Measurements from ENCODE around the gene ABHD12.

The ABHD12 gene

DNA sequence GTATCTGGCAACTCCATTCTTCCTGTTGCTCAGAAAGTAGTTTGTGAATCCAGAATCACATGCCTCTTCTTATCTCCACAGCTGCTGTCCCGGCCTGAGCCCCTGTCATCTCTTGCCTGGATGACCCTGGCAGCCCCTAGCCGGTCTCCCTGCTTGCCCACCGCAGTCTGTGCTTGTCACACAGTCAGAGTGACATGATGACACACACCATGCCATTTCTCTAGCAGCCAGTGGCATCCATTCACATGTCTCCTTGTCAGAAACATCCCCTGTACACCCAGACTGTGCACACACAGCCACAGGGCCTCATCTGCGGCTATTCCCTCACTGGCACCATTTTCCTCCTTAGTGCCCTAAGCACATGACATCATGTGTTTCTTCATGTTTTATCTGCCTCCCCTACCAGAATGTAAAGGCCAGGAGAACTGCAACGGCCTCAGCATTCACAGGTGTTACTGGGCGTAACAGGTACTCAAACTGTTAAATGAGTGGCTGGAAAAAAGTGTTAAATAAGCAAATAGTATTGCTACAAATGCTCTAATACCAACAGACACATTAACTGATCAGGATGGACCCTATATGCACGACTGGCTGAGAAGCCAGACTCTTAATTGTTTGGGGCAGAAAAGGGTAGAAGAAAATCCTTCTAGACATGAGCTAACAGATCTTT lies 9.6 kb downstream of the ABHD12 start:
- DNase-seq, result no peak

DNA sequence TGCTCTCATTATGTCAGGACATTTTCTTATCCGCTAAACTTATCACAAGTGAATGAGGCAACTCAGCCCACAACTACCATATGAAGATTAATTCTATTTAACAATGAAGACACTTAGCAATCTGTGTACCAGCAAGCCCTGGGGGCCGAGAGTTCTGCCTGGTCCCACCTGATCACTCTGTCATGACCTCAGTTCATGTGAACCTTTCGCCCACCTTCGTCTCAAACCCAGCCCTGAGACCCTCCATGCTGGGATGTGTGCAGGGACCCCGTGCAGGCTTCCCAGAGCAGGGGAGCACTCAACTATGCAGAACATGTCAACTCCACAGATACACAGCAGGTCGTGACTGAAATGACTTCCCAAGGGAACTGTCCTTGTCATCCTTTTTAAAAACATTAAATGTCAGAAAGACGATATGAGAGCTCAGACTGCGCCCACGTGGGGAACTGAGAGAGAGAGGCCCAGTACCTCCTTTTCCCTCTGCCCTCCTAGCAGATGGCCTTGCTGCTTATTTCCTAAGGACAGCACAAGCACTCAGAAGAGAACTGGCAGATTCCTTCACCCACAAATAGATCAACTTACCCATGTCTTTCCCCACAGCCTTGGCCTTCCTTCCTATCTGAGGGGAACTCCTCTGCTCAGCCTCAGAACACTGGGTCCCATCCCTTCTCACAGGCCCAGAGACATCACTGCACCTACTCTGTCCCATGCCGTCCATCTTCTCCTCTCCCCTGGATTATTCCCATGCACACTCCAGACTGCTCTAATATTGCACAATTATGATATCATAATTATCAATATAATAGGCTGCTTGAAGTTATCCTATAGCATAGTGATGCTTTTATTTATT lies 11.5 kb downstream of the ABHD12 start:
- no peak for DNase-seq

DNA sequence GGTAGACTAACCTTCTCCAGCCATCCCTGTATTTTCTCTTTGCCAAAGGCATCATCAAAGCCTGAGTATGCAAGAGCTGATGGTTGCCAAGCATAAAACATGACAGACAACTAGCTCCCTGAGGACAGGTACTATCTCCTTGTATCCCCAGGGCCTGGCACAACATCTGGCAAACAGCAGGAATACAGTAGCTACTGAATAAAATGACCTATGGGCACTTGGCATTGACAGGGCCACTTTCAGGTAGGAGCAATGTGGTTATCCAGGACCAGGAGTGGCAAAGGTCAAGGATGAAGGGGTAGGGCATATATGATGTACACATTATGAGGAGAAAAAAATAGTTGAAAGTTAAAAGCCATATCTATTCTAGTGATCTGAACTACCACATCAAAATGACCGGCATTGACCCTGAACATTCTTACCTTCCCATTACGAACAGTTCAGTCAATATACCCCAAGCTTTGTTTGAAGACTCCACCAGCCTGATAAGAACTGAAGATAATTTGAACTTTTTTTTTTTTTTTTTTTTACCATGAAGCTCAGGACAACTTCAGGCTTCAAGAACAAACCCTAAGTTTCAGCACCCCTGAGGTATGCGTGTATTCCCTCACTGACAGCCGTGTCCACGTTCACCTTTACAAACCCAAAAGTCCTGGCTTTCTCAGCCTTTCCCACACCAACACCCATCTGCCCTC lies 12.3 kb downstream of the ABHD12 start:
- no peak for DNase-seq

DNA sequence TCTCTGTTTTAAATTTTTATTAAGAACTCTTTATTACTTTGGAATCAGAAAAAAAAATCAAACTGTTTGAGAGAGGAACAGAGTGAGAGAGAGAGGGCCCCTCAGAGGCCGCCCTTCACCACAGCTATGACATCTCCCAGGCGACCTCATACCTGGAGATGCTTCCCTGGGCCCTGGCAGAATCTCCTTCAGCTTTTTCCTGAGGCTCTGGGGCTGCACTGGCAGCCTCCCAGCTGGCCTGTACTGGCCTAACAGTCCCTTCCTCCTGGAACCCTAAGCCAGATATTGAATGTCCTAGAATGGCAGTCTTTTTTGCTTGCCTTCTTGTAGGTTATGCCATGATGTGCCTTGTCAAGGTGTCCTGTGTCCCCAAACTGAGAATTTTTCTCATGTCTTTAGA lies 13.7 kb downstream of the ABHD12 start:
- DNase-seq, result no peak

DNA sequence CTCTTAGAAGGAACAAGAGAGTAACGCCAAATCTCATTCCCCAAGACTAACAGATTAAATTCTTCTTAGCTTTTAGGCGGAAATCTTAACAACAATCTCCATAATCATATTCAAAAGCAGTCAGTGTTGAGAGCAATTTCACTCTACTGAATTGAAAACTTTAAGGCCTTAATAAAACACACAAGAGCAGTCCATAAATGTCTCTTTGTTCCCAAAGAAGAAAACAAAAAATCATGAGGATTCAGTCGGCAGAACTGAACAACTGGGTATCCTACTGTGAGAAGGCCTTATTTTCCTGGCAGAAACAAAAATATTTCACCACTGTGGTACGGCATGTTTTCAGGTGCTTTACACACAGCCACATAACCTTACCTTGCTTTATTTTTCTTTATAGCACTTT lies 14.4 kb downstream of the ABHD12 start:
- no peak for DNase-seq

DNA sequence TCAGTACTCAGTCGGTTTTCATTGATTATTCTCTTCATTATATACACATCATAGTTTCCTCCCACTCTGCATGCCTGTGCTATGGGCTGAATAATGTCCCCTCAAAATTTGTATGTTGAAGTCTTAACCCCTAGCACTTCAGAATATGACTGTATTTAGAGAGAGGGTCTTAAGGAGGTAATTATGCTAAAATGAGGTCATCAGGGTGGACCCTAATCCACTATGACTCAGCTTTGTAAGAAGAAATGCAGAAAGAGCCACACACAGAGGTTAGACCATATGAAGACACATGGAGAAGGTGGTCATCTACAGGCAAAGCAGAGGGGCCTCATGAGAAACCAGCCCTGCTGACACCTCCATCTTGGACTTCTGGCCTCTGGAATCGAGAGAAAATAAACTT lies 15.8 kb downstream of the ABHD12 start:
- no peak for DNase-seq

DNA sequence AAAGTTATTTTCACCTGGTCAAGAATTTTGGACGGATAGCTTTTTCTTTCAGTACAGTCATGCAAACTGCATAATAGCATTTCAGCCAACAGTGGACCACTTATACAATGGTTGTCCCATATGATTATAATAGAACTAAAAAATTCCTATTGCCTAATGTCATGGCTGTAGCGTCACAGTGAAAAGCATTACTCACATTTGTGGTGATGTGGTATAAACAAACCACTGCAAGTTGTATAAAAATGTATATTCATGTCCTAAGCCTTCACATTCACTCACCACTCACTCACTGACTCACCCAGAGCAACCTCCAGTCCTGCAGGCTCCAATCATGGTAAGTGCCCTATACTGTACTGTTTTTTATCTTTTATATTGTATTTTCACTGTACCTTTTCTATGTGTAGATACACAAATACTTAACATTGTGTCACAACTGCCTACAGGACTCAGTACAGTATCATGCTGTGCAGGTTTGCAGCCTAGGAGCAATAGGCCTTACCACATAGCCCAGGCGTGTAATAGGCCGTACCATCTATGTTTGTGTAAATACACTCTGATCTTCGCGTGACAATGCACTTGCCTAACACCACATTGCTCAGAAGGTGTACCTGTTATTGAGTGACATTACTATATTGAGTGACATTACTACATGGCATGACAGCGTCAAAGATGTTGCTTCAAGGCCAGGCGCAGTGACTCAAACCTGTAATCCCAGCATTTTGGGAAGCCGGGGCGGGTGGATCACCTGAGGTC lies 17.9 kb downstream of the ABHD12 start:
- no peak for DNase-seq

DNA sequence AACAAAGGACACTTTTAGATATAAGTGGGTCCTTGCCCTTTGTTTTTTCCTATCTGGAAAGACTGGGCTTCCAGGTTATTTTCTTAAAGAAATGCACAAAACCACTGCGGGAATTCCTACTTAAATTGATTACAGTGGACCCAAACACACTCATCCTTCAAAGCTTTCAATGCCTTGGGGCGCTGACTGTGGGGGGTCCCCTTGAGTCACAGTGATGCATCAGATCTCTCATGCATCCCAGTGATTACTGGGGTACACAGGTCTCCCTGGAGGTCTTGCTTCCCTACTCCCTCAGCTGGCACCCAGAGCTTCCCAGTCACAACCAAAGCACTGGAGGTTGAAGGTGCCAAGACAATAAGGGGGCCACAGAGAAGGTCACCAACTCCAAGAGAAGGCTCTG lies 20.7 kb downstream of the ABHD12 start:
- DNase-seq, result no peak

DNA sequence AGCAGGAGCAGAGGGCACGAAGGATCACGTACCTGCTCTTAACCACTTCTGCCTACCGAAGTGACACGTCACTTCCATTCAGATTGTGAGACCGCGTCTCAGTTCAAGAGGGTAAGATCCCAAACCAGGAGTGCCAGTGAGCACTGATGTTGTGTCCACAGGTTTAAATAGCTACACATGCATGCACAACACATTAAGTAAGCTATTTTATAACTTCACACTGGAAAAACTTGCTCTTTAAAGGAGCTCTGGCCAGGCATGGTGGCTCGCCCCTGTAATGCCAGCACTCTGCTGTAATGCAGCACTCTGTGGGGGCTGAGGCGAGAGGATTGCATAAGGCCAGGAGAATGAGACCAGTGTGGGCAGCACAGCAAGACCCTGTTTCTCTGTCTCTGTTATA lies 21.1 kb downstream of the ABHD12 start:
- DNase-seq, result no peak

DNA sequence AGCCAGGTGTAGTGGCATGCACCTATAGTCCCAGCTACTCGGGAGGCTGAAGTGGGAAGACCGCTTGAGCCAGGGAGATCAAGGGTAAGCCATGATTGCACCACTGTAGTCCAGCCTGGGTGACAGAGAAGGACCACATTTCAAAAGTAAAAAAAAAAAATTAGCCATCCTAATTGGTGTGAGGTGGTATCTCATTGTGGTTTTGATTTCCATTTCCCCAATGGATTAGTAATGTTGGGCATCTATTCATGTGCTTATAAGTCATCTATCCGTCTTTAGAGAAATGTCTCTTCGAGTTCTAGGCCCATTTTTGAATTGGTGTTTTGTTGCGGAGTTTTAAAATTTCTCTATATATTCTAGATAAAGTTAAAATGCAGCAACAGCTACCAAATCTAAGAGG lies 21.7 kb downstream of the ABHD12 start:
- DNase-seq, result no peak

DNA sequence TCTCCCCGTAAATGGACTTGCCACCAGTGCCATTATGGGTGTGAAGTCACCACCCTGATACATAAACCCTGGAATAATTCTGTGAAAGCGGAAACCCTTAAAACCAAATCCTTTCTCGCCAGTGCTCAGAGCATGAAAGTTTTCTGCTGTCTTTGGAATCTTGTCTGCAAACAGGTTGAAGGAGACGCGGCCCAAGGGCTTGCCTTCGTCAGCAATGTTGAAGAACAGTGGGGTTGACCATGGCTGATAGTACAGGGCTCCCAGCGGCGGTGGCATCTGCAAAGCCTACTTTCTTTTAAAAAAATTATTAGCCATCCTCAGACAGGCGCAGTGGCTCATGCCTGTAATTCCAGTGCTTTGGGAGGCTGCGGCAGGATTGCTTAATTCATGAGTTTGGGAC lies 22.1 kb downstream of the ABHD12 start:
- no peak for DNase-seq

DNA sequence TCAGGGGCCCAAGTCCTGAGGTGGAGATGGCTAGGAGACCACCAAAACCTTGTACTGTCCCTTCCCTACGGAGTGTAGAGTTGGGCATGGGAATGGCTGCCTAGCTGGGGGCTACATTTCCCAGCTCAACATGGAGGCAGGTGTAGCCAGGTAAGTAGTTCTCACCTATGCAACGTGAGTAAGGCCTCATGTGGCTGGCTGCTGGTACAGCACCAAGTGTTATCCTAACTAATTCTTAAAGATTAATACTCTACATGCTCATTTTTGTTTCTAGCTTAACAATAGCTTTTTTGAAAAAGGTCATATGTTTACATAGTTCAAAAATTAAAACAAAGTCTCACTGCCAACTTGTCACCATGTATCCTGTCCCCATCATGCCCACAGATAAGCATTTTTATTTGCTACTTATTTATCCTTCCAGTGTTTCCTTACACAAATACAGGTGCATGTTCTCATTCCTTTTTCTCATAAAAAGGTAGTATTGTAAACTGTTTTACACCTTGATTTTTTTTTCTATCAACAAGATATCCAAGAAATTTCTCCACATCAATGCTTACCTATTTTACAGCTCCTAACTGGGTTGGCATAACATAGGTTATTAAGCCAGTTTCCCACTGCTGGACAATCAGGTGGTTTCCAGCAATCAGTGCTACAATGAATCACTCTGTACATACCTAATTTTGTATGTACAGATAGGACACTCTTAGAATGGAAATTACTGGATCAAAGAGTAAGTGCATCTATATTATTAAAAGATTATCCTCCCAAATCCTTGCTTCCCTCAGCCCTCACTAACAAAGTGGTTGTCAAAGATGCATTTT lies 25.5 kb downstream of the ABHD12 start:
- no peak for DNase-seq

DNA sequence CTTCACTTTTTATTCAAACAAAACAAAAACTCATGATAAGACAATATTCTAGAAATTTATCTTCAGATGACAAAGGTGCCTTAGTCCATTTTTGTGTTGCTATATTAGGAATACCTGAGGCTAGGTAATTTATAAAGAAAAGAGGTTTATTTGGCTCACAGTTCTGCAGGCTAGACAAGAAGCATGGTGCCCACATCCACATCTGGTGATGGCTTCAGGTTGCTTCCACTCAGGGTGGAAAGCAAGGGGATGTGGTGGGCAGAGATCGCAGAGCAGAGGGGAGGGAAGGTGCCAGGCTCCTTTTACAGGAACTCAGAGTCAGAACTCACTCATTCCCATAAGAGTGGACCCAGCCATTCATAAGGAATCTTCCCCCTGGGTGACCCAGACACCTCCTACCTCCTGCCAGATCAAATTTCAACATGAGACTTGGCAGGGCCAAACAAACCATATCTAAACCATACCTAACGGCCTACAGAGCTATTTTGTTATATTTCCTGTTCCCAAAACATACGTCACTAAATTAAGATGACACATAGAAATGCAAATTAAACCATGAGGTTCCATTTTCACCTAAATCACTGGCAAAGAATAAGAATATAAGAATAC lies 26.4 kb downstream of the ABHD12 start:
- DNase-seq, result no peak

DNA sequence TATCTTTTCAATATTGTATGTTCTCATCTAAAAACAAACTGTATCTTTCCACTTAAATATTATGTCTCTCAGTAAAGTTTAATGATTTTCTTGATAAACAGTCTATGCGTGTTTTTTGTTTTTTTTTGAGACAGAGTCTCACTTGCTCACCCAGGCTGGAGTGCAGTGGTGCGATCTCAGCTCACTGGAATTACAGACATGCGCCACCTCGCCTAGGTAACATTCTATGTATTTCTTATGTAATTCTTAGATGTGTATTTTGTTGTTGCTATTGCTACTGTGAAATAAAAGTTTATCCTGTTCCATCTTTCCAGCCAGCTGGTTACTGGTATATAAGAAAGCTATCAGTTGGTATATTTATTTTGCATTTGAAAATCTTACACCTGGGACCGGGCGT lies 29.4 kb downstream of the ABHD12 start:
- no peak for DNase-seq

DNA sequence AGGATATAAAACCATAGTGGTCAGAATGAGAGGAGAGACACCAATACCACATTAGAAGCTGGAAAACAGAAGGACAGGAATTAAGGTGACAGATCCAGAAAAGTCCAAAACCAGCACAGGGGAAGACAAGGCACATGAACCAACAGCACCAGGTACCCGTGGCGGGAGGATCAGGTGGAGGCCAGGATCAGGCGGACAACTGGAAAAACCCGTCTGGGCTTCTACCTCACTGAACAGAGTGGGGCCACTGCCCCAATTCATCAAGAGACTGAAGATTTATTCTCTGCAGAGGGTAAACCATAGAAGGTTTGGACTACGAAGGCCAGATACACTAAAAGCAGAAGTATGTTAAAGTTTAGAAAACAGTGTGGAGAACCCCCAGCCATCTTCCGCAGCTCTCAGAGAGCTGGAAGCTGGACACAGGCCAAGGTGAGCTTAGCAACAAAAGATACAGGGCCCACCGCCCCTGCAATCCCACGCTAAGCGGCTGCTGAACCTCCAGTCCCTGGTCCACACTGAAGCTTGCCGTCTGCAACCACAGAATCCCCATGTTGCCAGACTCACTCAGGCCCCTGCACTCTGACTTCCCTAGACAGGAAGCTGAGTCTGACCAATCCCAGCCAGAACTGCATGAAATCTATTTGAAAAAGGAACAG lies 29.9 kb downstream of the ABHD12 start:
- peak; percentile 16 to 63 for DNase-seq

DNA sequence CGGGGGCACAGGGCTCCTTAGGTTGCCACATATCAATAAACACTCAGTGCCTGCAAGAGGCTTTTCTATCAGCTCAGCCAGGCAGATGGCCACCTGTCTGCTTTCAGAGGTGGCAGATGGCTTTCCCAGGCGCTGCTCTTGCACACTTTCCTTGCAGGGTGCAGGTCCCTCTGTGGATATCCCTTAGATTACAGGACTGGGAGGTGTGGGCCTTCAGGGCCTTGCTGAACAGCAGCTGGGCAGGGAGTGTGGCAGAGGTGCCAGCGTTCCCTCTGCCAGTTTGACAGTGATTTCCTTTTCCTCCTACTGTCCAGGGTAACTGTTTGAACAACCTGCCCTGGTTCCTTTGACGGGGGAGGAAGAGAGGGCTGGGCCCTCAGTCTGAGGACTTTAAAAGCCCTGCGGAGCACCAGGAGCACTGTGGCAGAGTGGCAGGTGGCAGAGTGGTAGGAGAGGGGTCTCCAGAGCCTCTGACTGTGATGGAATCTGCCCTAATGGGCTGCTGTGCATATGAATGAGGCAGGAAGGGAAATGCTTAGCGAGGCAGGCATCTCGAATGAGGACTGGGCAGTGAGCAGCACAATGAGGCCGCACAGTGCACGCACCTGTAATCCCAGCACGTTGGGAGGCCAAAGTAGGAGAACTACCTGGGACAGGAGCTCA lies 34.2 kb downstream of the ABHD12 start:
- no peak for DNase-seq

DNA sequence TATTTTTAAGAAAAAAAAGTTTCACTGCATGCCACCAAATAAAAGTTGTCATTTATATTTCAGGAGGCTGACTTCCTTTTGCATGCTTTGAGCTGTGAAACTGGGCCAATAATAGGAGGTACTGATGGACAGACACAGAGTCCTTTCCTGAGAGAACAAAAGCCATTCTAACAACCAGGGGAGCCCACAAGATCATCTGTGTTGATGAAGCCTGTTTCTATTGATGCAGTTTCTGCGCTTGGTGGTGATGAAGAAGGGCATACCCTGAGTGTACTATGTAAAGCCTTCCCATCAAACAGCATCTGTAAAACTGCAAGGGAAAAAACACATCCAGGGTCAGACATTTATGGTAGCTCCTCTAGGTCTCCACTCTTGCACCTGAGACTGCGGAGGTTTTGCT lies 34.8 kb downstream of the ABHD12 start:
- DNase-seq, result no peak

DNA sequence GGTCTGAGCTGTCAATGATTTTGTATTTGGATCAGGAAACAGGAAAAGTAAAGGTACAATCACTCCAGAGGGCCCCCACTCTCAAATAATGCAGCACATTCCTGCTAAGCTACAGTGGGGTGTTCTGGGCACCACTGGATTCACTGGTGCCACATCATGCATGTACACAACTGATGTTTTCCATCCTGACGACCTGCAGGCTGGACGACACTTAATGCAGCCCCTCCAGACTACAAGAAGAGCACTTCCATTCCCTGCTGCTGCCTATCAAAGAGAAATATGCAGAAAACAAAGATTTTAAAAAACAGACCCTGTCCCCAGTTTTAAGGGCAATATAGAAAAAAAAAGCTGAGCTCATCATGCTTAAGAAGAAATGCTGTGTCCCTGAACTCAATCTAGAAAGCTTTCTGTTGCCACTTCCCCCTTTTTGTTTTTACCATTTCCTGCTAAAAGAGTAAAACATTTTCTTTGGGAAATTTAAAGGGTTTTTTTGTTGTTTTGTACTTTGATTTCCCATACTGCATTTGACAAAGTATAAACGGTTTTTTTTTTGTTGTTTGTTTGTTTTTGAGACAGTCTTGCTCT lies 35.5 kb downstream of the ABHD12 start:
- DNase-seq, result peak in 1 of 2 donors; percentile 48

DNA sequence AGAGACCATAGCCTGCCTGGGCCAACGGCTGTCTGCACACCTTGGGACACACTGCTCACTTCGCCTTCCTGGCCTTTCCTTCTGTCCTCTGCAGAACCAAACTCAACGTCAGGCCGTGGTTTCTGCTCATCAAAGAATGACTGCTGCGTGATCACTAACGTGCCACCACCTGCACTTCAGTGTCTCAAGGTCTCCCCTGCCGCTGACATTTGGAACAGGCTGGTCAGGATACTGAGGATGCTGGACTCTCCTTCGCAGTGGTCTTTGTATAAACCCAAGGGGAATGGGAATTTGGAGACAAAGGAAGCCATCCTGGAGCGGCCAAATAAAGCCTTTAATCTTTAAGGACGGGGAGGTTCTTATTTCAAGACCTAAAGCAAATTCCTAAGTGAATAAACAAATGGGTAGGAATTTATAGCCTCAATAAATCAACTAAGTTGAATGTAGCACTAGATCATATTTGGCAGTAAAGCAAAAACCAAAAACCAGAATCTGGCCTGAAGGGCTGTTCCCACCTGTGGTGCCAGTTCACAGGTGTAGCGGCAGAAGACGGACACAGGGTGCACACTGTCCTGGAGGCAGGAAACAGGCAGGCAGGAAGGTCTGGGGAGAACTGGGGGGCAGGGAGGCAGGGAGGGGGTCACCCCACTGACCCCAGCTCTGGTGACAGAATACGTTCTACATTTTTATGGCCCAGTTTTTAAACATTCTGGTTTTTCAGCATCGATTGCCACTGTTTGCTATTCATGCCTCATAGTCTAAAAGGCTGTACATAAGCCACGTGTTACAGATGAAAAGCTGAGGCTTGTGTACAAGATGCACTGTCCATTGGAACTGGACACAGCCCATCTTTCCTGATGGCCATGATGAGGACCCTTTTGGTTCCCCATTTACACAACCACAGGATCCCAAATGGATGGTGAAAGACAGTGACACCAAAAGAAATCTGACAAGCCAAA lies 36.6 kb downstream of the ABHD12 start:
- no peak for DNase-seq

Data from bone marrow (tissue), 2 donors.